Neural crest cell (in vitro differentiated cells): ENCODE measurements around the gene NBEAL1. TPM values are rescaled to one million over a fixed set of nuclear protein-coding genes. Genes with fewer than 3 reads are reported as not detected.
"Not testable (repeated sequence)": the region's sequence is repeated elsewhere in the genome, so short reads cannot be mapped to it uniquely, and the experiment has no call there.

Experiments used
- DNase-seq: peaks from one replicate; pipeline ENCODE4 v3.0.0; 2021; ENCODE audit warnings: low read depth, mixed read lengths, low spot score
- H3K27ac Mint-ChIP-seq: one replicate; pipeline ENCODE4 v1.8.0; 2021; ENCODE audit warnings: mild to moderate bottlenecking, mixed read lengths; ENCODE audit not compliant: unreplicated experiment
- H3K27me3 Mint-ChIP-seq: 2 replicates; pipeline ENCODE4 v1.8.0; 2021; ENCODE audit warnings: low read depth, mild to moderate bottlenecking, mixed read lengths
- H3K36me3 Mint-ChIP-seq: 2 replicates; pipeline ENCODE4 v1.8.0; 2021; ENCODE audit warnings: low read depth, mild to moderate bottlenecking, mixed read lengths
- H3K4me1 Mint-ChIP-seq: 2 replicates; pipeline ENCODE4 v1.8.0; 2021; ENCODE audit warnings: mixed read lengths
- H3K4me3 Mint-ChIP-seq: one replicate; pipeline ENCODE4 v1.8.0; 2021; ENCODE audit warnings: mild to moderate bottlenecking, mixed read lengths
- H3K9me3 Mint-ChIP-seq: 2 replicates; pipeline ENCODE4 v1.8.0; 2021; ENCODE audit warnings: mixed read lengths
- CTCF ChIP-seq: fragments of 200-600 bp; sonication (generic); conservative IDR thresholded peaks from 2 replicates; pipeline ENCODE4 v1.5.0; 2021; ENCODE audit warnings: antibody characterized with exemption, mild to moderate bottlenecking
- total RNA-seq: library from RNA; stranded (reverse); gene quantifications from 2 replicates; pipeline ENCODE4 v1.2.1, GENCODE V29; 2021

Gene NBEAL1
- total RNA-seq, 1 donor from 2014 or later, result 12.6 TPM

- no peaks in the 10 kb centered on the region for H3K9me3 Mint-ChIP-seq
- H3K27ac Mint-ChIP-seq, result no peak overlapping the region
- DNase-seq, result no peak
- no peaks in the 10 kb centered on the region for H3K27me3 Mint-ChIP-seq
- no peak for TF ChIP-seq CTCF
- H3K4me3 Mint-ChIP-seq, result no peak overlapping the region
- H3K36me3 Mint-ChIP-seq, result no peaks in the 10 kb centered on the region
- no peaks in the 10 kb centered on the region for H3K4me1 Mint-ChIP-seq
These were observed 162.7 kb downstream of the NBEAL1 start for GRCh38 chr2:203177361-203177760.

GRCh38 chr2:203185864-203186263 lies 171.2 kb downstream of the NBEAL1 start:
- Mint-ChIP-seq H3K27me3 (no peaks in the 10 kb centered on the region), H3K4me1 (no peaks in the 10 kb centered on the region), H3K27ac (no peak overlapping the region), H3K4me3 (no peak overlapping the region), H3K36me3 (peaks cover 9% of the 10 kb centered on the region), H3K9me3 (no peaks in the 10 kb centered on the region)
- TF ChIP-seq CTCF, result no peak
- DNase-seq, result no peak

GRCh38 chr2:203190547-203190946 lies 175.9 kb downstream of the NBEAL1 start:
- not testable (repeated sequence) for H3K36me3 Mint-ChIP-seq, H3K9me3 Mint-ChIP-seq, DNase-seq, H3K27me3 Mint-ChIP-seq, H3K27ac Mint-ChIP-seq, H3K4me1 Mint-ChIP-seq, H3K4me3 Mint-ChIP-seq

GRCh38 chr2:203191026-203191425 lies 176.4 kb downstream of the NBEAL1 start:
- not testable (repeated sequence) for DNase-seq, H3K4me1 Mint-ChIP-seq, H3K9me3 Mint-ChIP-seq, H3K4me3 Mint-ChIP-seq, H3K27me3 Mint-ChIP-seq, H3K27ac Mint-ChIP-seq, H3K36me3 Mint-ChIP-seq

- no peaks in the 10 kb centered on the region for H3K4me1 Mint-ChIP-seq
- no peak for DNase-seq
- no peak for TF ChIP-seq CTCF
- H3K9me3 Mint-ChIP-seq, result no peaks in the 10 kb centered on the region
- no peak overlapping the region for H3K27ac Mint-ChIP-seq
- H3K27me3 Mint-ChIP-seq, result no peaks in the 10 kb centered on the region
- H3K4me3 Mint-ChIP-seq, result no peak overlapping the region
- H3K36me3 Mint-ChIP-seq, result peaks cover 9% of the 10 kb centered on the region
These were observed 177.3 kb downstream of the NBEAL1 start for GRCh38 chr2:203191961-203192360.

- TF ChIP-seq CTCF, result no peak
- H3K36me3 Mint-ChIP-seq, result peaks cover 2% of the 10 kb centered on the region
- no peaks in the 10 kb centered on the region for H3K27me3 Mint-ChIP-seq
- DNase-seq, result no peak
- no peaks in the 10 kb centered on the region for H3K9me3 Mint-ChIP-seq
- H3K4me1 Mint-ChIP-seq, result no peaks in the 10 kb centered on the region
- no peak overlapping the region for H3K4me3 Mint-ChIP-seq
- no peak overlapping the region for H3K27ac Mint-ChIP-seq
These were observed 180.8 kb downstream of the NBEAL1 start for GRCh38 chr2:203195331-203196036.
